Activated CD8-positive, alpha-beta memory T cell treated with anti-CD3 and anti-CD28 coated beads for 4 hours (primary cell): ENCODE measurements around the gene GRB7.
"Not testable (repeated sequence)": the region's sequence is repeated elsewhere in the genome, so short reads cannot be mapped to it uniquely, and the experiment has no call there.

ENCODE experiments used
- DNase-seq, 2 donors: peaks; one replicate each; pipeline ENCODE4 v3.0.0-alpha.2; 2020; ENCODE audit warnings: low read depth in 2 of 2

The GRB7 gene

DNA sequence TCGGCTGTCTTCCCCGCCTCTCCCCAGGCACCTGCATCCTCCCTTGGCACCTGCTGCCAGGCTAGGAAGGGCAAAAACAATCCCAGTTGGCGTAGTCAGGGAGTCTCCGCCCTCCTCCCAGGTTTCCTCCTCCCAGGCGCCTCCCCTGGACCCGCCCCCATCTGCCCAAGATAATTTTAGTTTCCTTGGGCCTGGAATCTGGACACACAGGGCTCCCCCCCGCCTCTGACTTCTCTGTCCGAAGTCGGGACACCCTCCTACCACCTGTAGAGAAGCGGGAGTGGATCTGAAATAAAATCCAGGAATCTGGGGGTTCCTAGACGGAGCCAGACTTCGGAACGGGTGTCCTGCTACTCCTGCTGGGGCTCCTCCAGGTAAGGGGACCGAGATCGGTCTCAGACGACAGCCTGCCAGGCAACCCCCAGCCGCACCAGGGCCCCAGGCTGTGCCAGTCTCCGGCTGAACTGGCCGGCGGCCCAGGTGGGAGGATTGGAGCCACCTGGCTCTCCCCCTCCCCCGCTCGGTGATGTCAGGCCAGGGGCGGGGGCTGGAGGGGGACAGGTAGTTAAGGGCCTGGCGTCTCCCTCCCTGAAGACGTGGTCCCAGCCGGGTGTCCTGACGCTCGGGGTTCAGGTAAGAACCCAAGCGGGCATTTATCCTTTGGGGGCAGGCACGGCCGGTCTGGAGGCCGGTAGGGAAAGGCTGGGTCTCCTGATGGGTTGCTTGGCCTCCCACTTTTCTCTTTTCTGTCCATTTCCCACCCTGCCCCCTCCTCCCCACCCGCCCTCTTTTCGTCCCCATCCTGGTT lies at the start of gene GRB7:
Gene GRB7 (plus strand): TSS at position 179 of the 808 bp plus-strand sequence. CDS start 4,364 bp downstream, outside the sequence.
- DNase-seq: no peak

DNA sequence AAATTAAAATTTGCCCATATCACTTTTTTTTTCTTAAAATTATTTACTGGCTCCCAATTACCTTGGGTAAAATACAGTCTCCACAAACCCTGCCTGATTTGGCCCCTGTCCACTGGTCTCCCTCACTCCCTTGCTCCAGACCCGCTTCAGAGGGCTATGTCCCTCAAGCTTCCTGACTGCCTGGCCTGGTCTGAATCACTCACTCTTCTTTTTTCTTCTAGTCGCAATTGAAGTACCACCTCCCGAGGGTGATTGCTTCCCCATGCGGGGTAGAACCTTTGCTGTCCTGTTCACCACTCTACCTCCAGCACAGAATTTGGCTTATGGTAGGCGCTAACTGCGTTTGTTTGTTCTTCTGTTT lies 49.3 kb upstream of the GRB7 start:
- DNase-seq: no peak

DNA sequence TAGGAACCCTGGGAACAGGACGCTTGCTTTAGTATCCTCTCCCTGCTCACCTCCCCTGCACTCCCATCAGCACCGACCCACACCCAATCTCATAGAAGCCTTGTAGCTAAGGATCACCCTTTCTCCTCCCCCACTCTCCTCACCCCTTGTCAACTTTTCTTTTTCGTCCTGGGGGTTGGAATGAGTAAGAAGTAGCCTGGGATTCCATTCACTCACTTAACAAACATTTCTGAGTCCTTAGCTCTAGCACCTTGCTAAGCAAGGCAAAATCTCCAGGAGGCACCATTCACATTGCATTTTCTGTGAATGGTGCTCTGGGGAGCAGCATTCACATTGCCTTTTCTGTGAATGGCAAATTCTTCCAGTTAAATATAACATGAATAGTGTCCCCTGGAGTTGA lies 48.8 kb upstream of the GRB7 start:
- no peak for DNase-seq

DNA sequence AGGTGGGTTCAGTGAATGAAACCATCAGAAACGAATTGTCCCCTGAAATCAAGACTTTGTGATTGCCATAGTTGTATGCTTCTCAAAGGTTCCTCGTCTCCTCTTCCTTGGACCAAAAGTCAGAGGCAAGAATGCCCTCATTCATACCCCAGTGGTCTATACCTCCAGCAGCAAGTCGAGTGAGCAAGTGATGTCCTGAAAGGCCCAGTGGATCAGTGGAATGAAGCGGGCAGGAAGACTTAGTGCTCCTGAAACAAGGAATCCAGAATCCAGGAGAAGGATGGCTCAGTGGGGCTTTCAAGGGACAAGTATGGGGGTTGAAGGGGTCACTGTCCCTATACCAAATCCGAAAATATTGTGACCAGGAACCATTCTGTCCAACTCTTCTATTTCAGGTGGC lies 43.1 kb upstream of the GRB7 start:
- no peak for DNase-seq

DNA sequence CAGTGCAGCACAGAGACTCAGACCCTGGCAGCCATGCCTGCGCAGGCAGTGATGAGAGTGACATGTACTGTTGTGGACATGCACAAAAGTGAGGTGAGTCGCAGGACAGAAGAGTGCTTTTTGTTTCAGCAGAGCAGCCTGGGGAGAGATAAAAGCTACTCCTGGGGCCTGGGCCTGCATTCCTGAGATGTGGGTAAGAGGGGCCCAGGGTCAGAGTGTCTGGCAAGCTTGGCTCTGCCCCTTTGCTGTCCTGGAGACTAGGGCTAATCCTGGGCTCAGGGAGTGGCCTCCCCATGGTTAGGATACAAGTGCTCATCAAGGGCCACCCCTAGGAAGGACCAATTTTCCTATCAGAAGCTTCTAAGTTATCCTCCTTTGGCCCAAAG lies 42.7 kb upstream of the GRB7 start:
- DNase-seq: no peak

DNA sequence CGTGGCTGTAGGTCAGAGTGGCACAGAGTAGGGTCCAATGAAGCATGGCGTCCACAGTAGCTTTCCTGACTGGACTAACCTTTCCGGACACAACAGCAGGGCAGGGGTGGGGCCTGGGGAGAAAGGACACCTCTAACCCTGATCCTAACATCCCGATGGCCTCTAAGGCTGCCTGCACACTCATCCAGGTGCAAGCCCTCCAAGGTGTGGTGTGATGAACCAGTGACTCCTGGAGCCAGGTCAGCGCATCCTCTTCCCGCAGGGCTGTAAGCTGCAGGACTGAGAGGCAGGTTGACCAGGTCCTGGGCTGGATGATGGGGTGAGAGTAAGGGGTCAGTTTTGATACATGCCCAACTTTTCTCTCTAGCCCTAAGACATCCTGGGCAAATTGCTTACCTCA lies 41.0 kb upstream of the GRB7 start:
- DNase-seq: no peak

DNA sequence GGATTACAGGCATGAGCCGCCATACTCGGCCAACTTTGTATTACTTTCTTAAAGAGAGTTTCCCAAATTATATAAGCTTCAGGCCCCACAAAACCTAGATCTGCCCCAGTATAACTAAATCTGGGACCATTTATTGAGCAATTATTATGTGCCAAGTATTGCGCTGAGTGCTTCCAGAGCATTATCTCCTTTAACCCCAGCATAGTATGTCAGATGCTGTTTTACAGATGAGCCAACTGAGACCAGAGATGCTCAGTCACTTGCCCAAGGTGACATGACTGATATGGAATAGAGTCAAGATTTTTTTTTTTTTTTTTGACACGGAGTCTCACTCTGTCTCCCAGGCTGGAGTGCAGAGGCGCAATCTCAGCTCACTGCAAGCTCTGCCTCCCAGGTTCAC lies 39.8 kb upstream of the GRB7 start:
- no peak for DNase-seq

DNA sequence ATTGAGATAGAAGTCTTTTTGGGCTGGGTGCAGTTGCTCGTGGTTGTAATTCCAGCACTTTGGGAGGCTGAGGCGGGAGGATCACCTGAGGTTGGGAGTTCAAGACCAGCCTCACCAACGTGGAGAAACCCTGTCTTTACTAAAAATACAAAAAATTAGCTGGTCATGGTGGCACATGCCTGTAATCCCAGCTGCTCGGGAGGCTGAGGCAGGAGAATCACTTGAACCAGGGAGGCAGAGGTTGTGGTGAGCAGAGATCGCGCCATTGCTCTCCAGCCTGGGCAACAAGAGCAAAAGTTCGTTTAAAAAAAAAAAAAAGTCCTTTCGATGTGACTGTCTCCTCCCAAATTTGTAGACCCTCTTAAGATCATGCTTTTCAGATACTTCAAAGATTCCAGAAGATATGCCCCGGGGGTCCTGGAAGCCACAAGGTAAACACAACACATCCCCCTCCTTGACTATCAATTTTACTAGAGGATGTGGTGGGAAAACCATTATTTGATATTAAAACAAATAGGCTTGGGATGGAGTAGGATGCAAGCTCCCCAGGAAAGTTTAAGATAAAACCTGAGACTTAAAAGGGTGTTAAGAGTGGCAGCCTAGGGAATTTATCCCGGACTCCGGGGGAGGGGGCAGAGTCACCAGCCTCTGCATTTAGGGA lies 38.5 kb upstream of the GRB7 start:
- DNase-seq: not testable (repeated sequence)

DNA sequence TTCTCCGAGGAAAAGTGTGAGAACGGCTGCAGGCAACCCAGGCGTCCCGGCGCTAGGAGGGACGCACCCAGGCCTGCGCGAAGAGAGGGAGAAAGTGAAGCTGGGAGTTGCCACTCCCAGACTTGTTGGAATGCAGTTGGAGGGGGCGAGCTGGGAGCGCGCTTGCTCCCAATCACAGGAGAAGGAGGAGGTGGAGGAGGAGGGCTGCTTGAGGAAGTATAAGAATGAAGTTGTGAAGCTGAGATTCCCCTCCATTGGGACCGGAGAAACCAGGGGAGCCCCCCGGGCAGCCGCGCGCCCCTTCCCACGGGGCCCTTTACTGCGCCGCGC lies 38.0 kb upstream of the GRB7 start, which contains the start of gene ERBB2:
Gene ERBB2 (plus strand): TSS at position 247 of the 330 bp plus-strand sequence. CDS start 175 bp downstream, outside the sequence.
- no peak for DNase-seq

DNA sequence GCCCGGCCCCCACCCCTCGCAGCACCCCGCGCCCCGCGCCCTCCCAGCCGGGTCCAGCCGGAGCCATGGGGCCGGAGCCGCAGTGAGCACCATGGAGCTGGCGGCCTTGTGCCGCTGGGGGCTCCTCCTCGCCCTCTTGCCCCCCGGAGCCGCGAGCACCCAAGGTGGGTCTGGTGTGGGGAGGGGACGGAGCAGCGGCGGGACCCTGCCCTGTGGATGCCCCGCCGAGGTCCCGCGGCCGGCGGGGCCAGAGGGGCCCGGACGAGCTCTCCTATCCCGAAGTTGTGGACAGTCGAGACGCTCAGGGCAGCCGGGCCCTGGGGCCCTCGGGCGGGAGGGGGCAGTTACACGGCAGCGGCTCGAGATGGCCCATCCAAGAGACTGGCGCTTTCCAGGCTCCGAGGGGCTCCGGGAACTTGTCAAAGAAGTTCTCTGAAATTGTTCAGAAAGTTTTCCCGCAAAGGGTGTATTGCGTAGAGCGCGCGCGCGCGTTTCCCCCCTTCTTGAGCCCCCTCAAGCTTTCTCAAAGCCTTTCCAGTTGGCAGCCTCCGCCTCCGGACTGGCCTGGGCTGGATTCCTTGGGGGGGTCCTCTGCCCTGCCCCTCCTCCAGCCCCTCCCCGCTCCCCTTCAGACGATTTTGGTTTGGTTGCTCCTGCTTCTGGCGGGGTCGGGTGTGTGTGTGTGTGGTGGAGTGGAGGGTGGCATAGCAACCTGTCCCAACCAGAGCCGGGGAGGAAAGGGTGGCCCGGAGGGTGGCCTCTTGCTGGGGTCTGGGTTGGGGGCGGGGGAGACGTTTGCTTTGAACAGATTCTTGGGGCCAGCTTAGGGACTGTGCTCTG lies 37.4 kb upstream of the GRB7 start:
- no peak for DNase-seq

DNA sequence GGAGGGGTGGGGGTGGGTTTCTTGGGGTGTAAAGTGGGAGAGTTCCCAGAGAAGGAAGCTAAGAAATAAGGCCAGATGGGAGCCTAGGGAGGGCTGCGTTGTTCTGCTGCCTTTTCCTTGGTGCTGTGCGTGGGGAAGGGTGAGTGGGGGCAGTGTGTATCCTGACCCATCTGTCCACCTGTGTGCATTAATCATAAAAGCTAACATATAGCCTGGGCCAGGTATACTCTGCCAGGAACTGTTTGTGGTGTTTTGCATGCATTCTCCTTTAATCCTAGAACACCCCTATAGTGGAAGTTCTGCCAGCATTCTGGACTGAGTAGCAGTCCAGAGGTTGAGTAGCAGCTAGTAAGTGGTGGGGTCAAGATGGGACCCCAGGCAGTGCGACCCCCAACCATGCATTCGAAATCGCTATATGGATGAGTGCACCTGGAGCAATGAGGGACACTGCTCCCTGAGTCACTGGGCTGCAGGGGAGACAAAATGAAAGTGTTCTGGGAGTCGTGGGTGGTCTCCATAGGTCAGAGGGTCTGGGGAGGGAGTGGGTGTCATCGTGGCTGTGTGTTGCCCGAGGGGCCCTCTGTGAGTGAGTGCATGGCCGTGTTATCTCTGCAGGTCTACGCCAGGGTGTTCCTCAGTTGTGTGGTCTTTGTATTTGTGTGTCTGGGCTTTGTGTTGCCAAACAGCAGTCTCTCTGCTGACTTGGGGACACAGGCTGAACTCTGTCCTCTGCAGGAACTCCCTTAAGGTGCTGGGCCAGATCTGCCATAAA lies 36.5 kb upstream of the GRB7 start:
- DNase-seq: no peak

DNA sequence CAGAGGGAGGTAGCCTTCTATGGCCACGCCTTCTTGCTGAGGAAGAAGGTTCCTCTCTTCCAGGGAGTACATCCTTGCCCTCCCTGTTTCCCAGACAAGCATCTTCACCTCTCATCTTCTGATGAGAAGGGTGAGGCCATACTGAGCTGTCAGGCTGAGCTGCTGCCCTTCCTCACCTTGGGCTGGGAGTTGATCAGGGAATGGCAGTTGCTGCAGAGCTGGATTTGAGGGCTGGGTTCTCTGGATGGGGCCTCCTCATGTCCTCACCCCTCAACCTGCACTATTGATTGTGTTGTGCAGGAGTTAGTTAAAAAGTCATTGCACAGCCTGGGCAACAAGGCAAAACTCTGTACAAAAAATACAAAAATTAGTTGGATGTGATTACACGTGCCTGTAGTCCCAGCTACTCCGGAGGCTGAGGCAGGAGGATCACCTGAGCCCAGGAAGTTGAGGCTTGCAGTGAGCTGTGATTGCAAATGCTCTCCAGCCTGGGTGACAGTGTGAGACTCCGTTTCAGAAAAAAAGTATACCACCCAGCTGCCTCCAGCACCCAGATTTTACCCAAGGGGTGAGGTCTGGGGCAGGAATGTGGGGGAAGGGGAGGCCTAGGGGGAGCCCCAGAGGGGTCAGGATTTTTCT lies 35.8 kb upstream of the GRB7 start:
- no peak for DNase-seq

DNA sequence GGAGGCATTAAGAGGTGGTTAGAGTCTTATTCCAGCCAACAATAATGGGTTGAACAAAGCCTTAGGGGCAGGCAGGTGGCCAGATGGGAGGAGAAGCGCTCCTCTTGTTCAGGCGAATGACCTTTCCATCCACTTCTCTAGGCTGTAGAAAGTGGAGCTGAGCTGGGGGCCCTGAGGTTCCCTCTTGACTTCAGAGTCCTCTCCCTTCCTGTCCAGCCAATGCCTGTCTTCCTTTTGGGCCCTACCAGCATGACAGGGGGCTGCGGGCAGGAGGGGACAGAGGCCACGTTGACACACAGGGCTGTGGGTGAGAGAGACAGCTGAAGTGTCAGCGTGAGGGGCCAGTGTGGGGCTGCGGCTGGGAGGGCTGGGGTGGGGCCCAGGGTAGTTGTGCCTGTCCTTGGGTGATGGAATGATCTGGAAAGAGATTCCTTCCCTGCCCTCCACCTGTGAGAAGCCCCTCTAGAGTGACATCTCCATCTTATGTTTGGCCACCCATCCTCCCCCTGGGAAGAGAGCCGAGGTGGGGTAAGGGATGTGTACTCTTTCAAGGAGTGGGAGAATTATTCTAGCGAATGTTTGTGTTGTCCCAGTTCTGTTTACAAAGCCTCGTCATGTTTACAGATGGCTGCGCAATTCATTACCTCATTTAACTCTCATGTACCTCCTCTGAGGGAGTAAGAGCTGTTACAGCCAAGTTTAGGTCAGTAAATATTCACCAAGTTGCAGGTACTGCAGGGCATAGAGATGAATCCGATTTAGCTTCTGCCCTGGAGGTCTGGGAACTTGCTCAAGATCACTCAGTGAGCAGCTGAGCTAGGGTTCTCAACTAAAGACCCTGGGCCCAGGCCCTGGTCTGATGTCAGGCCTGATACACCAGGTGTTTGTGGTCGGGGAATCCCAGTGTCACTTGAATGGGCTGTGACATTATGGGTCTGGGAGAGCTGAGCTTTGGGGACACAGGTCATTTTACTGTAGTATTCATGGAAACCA lies 34.5 kb upstream of the GRB7 start:
- no peak for DNase-seq

DNA sequence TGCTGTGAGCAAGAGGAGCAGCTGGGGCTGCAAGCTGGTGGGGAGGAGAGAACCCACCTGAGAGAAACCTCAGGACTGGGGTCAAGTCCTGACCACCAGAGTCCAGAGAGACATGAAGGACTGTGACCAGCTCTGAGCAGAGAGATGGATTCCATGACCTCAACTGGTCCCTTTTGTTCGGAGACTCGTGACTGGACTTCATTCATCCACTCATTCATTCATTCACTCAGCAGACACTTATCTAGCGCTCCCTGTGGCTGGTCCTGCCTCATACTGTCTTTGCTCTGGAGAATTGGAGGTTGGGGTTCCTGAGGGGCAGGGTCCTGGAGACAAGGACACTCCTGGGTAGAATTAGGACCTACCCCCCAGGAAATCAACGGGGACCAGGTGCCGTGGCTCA lies 33.8 kb upstream of the GRB7 start:
- no peak for DNase-seq

DNA sequence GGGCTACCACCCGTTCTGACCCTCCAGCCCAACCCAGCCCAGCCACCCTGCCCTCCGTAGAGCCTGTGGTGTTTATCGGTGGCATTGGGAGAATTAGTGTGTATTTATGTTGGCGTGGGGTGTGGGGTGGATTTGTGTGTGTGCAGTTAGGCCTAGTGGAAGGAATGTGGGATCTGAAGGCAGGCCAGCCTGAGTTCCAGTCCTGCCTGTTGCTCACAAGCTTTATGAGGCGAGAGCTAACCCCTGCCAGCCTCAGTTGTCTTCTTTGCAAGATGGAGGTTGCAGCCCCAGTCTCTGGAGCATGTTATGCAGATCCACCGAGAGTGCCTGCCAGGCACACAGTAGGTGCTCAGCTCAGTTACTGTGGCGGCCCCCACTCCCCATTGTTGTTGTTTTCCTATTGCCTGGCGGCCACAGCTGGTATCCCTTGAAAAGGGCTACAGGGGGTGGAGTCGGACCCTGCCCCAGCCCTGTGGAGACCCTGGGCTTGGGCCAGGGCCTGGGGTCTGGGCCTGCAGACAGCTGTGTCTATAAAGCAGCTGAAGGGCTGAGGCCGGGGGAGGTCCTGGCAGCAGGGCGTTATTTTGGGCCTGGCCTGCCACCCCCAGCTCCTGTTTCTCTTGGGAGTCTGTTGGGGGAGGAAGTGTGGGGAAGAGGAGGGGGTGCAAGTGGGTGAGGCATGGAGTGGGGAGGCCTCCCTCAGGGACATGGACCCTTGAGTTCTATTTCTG lies 32.8 kb upstream of the GRB7 start:
- DNase-seq: no peak

DNA sequence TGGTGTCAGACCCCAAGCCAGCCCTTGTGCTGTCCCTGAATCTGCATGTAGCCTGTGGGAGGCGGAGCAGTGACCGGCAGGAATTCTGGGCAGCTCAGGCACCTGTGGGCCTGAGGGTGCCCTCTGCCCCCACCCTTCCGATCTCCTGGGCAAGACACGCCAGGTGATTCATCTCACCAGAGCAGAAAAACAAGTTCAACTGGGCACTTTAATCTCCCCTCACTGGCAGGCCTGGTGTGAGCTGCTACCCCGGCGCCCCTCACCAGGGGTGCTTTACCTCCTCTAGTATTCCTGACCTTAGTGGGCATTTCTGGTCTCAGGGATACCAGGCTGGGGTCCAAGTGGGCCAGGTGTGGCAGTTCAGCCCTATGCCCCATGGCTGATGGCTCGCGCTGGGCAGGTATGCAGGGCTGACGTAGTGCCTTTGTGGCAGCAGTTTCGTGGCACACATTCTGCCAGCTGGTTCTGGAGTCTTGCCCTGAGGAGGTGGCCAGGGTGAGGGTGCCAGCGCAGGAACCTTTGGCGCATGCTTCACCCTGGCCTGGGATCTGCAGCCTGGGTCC lies 31.9 kb upstream of the GRB7 start:
- no peak for DNase-seq

DNA sequence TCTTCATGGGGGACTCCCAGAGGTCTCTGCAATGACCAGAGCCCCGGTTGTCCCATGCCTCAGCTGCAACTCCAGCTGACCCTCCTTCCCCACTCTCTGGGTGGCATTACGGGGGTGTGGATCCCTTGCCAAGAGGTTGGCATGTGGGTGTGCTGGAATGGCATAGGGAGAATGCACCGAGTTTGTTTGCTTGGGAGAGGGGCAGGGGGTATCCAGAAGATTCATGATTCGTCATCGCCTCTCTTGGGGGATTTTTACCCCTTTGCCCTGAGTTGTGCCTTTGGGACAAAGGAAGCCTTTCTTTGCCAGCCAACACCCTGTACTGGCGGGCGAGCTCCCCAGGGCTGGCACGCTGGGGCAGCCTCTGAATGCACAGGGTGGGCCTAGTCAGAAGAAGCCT lies 31.4 kb upstream of the GRB7 start:
- DNase-seq: no peak

DNA sequence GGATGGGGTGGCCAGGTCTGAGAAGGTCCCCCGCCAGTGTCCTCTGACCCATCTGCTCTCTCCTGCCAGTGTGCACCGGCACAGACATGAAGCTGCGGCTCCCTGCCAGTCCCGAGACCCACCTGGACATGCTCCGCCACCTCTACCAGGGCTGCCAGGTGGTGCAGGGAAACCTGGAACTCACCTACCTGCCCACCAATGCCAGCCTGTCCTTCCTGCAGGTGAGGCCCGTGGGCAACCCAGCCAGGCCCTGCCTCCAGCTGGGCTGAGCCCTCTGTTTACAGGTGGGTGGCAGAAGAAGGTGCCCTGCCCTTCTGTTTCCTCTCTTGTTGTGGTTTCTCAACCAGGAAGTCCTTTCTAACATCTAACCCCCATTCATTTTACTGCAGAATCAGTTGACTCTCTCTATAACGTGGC lies 30.8 kb upstream of the GRB7 start:
- DNase-seq: no peak
